Ishikawa (cell line): Measurements from ENCODE around the gene CCHCR1.

ENCODE experiments used
- CEBPB ChIP-seq: IDR thresholded peaks from 2 replicates; pipeline ENCODE4 v1.6.1; 2012
- CREB1 ChIP-seq: IDR thresholded peaks from 2 replicates; pipeline ENCODE4 v1.6.1; 2012; ENCODE audit warnings: low read depth
- EGR1 ChIP-seq: IDR thresholded peaks from 2 replicates; pipeline ENCODE4 v1.6.1; 2012
- EP300 ChIP-seq: IDR thresholded peaks from 2 replicates; pipeline ENCODE4 v1.6.1; 2012; ENCODE audit warnings: borderline replicate concordance
- FOXM1 ChIP-seq: IDR thresholded peaks from 2 replicates; pipeline ENCODE4 v1.6.1; 2012; ENCODE audit warnings: low read depth, borderline replicate concordance
- MAX ChIP-seq: IDR thresholded peaks from 2 replicates; pipeline ENCODE4 v1.6.1; 2012
- RAD21 ChIP-seq: IDR thresholded peaks from 2 replicates; pipeline ENCODE4 v1.6.1; 2012; ENCODE audit warnings: low read depth
- REST ChIP-seq: IDR thresholded peaks from 2 replicates; pipeline ENCODE4 v1.6.1; 2012; ENCODE audit warnings: low read depth, mild to moderate bottlenecking
- TAF1 ChIP-seq: IDR thresholded peaks from 2 replicates; pipeline ENCODE4 v1.6.1; 2012; ENCODE audit warnings: low read depth, mild to moderate bottlenecking
- TCF12 ChIP-seq: IDR thresholded peaks from 2 replicates; pipeline ENCODE4 v1.6.1; 2012; ENCODE audit warnings: low read depth
- TEAD4 ChIP-seq: IDR thresholded peaks from 2 replicates; pipeline ENCODE4 v1.6.1; 2012
- USF1 ChIP-seq: IDR thresholded peaks from 2 replicates; pipeline ENCODE4 v1.6.1; 2012
- YY1 ChIP-seq: IDR thresholded peaks from 2 replicates; pipeline ENCODE4 v1.6.1; 2012; ENCODE audit warnings: low read depth
- ZBTB7A ChIP-seq: IDR thresholded peaks from 2 replicates; pipeline ENCODE4 v1.6.1; 2012; ENCODE audit warnings: low read depth

- no peak for TF ChIP-seq EP300
- no peak for TF ChIP-seq TAF1
- TF ChIP-seq TCF12, result no peak
- no peak for TF ChIP-seq CREB1
- no peak for TF ChIP-seq REST
- no peak for TF ChIP-seq EGR1
- no peak for TF ChIP-seq CEBPB
- TF ChIP-seq FOXM1, result no peak
- TF ChIP-seq RAD21, result no peak
- TF ChIP-seq TEAD4, result no peak
- TF ChIP-seq MAX, result no peak
- TF ChIP-seq YY1, result no peak
- no peak for TF ChIP-seq USF1
- no peak for TF ChIP-seq ZBTB7A
Observed at GRCh38 chr6:31103136-31103535, 54.5 kb downstream of the CCHCR1 start.
